IPS-18a (cell line): ENCODE measurements around the gene STYX.

Experiments used
- H3K27ac ChIP-seq: one replicate; pipeline ENCODE4 v1.5.1; 2013; ENCODE audit warnings: low read length
- H3K27me3 ChIP-seq: one replicate; pipeline ENCODE4 v1.6.1; 2013; ENCODE audit warnings: mild to moderate bottlenecking, low read length; ENCODE audit not compliant: control insufficient read depth, insufficient read depth
- H3K36me3 ChIP-seq: one replicate; pipeline ENCODE4 v1.6.1; 2013; ENCODE audit warnings: low read depth, low read length; ENCODE audit not compliant: control insufficient read depth
- H3K4me1 ChIP-seq: one replicate; pipeline ENCODE4 v1.6.1; 2013; ENCODE audit warnings: low read depth, low read length; ENCODE audit not compliant: control insufficient read depth
- H3K4me3 ChIP-seq: one replicate; pipeline ENCODE4 v1.5.1; 2013; ENCODE audit warnings: low read length
- H3K9ac ChIP-seq: one replicate; pipeline ENCODE4 v1.6.1; 2013; ENCODE audit warnings: mild to moderate bottlenecking, low read length, moderate library complexity
- H3K9me3 ChIP-seq: one replicate; pipeline ENCODE4 v1.6.1; 2013; ENCODE audit warnings: low read depth, low read length; ENCODE audit not compliant: control insufficient read depth

The STYX gene

GRCh38 chr14:52729925-52730708 lies at the start of gene STYX:
STYX (plus strand) TSS chr14:52730166; CDS start chr14:52730475, 309 bp downstream.
- Histone ChIP-seq H3K4me3 (peak within 1 kb of the TSS; percentile 96), H3K27ac (peak within 1 kb of the TSS; percentile 35), H3K9ac (peak within 1 kb of the TSS; percentile 92), H3K9me3 (no peaks in the 10 kb centered on the region), H3K4me1 (peaks cover 7% of the 10 kb centered on the region), H3K27me3 (no peaks in the 10 kb centered on the region), H3K36me3 (peaks cover 22% of the 10 kb centered on the region)

- no peak overlapping the region for H3K27ac ChIP-seq
- H3K36me3 ChIP-seq: no peaks in the 10 kb centered on the region
- no peaks in the 10 kb centered on the region for H3K9me3 ChIP-seq
- no peaks in the 10 kb centered on the region for H3K27me3 ChIP-seq
- peaks cover 4% of the 10 kb centered on the region for H3K4me1 ChIP-seq
- no peak overlapping the region for H3K9ac ChIP-seq
- H3K4me3 ChIP-seq: no peak overlapping the region
Observed at GRCh38 chr14:52683985-52684520, 45.9 kb upstream of the STYX start.

GRCh38 chr14:52686176-52686575 lies 43.8 kb upstream of the STYX start:
- Histone ChIP-seq H3K36me3 (no peaks in the 10 kb centered on the region), H3K9me3 (no peaks in the 10 kb centered on the region), H3K27me3 (no peaks in the 10 kb centered on the region), H3K9ac (no peak overlapping the region), H3K4me1 (peaks cover 4% of the 10 kb centered on the region), H3K4me3 (no peak overlapping the region), H3K27ac (no peak overlapping the region)

GRCh38 chr14:52690983-52691760 lies 38.8 kb upstream of the STYX start:
- Histone ChIP-seq H3K9ac (no peak overlapping the region), H3K36me3 (no peaks in the 10 kb centered on the region), H3K4me3 (no peak overlapping the region), H3K27me3 (peaks cover 16% of the 10 kb centered on the region), H3K4me1 (peaks cover 4% of the 10 kb centered on the region), H3K27ac (no peak overlapping the region), H3K9me3 (no peaks in the 10 kb centered on the region)

GRCh38 chr14:52692248-52692962 lies 37.6 kb upstream of the STYX start:
- Histone ChIP-seq H3K9me3 (no peaks in the 10 kb centered on the region), H3K27me3 (peaks cover 19% of the 10 kb centered on the region), H3K4me1 (peaks cover 4% of the 10 kb centered on the region), H3K4me3 (no peak overlapping the region), H3K36me3 (no peaks in the 10 kb centered on the region), H3K9ac (no peak overlapping the region), H3K27ac (no peak overlapping the region)

GRCh38 chr14:52693036-52693435 lies 36.9 kb upstream of the STYX start:
- no peaks in the 10 kb centered on the region for H3K9me3 ChIP-seq
- no peak overlapping the region for H3K4me3 ChIP-seq
- no peak overlapping the region for H3K9ac ChIP-seq
- H3K36me3 ChIP-seq: no peaks in the 10 kb centered on the region
- H3K4me1 ChIP-seq: peaks cover 4% of the 10 kb centered on the region
- peaks cover 19% of the 10 kb centered on the region for H3K27me3 ChIP-seq
- H3K27ac ChIP-seq: no peak overlapping the region

GRCh38 chr14:52693532-52693931 lies 36.4 kb upstream of the STYX start:
- Histone ChIP-seq H3K36me3 (no peaks in the 10 kb centered on the region), H3K4me1 (peaks cover 4% of the 10 kb centered on the region), H3K27ac (no peak overlapping the region), H3K27me3 (peaks cover 19% of the 10 kb centered on the region), H3K9ac (no peak overlapping the region), H3K9me3 (no peaks in the 10 kb centered on the region), H3K4me3 (no peak overlapping the region)

GRCh38 chr14:52694761-52695480 lies 35.0 kb upstream of the STYX start:
- no peaks in the 10 kb centered on the region for H3K36me3 ChIP-seq
- peaks cover 19% of the 10 kb centered on the region for H3K27me3 ChIP-seq
- peak overlapping the region; percentile 89 for H3K4me3 ChIP-seq
- H3K9ac ChIP-seq: peak overlapping the region; percentile 72
- H3K9me3 ChIP-seq: no peaks in the 10 kb centered on the region
- no peak overlapping the region for H3K27ac ChIP-seq
- H3K4me1 ChIP-seq: peaks cover 4% of the 10 kb centered on the region

- no peak within 1 kb of the TSS for H3K27ac ChIP-seq
- no peaks in the 10 kb centered on the region for H3K9me3 ChIP-seq
- no peaks in the 10 kb centered on the region for H3K36me3 ChIP-seq
- H3K9ac ChIP-seq: peak within 1 kb of the TSS; percentile 72
- peak within 1 kb of the TSS; percentile 89 for H3K4me3 ChIP-seq
- H3K27me3 ChIP-seq: peaks cover 19% of the 10 kb centered on the region
- H3K4me1 ChIP-seq: peaks cover 4% of the 10 kb centered on the region
Observed at GRCh38 chr14:52695481-52696091, 34.4 kb upstream of the STYX start, which contains the start of gene ERO1A. ERO1A (minus strand) TSS chr14:52695558; CDS start chr14:52695481, 77 bp downstream.

GRCh38 chr14:52700701-52701172 lies 29.2 kb upstream of the STYX start:
- Histone ChIP-seq H3K9ac (no peak overlapping the region), H3K27ac (no peak overlapping the region), H3K4me1 (no peaks in the 10 kb centered on the region), H3K27me3 (peaks cover 5% of the 10 kb centered on the region), H3K36me3 (no peaks in the 10 kb centered on the region), H3K9me3 (no peaks in the 10 kb centered on the region), H3K4me3 (no peak overlapping the region)
